IMR-90 (cell line): Measurements from ENCODE around the gene TBX4. TPM values are rescaled to one million over a fixed set of nuclear protein-coding genes. Genes with fewer than 3 reads are reported as not detected.

Source experiments
- ATAC-seq: fragments of 200-7000 bp; cut with Tn5 transposase; 2 replicates; pipeline ENCODE4 v1.9.1; 2020; ENCODE audit warnings: low read depth, mild to moderate bottlenecking, moderate library complexity
- BruUV-seq: library from RNA; stranded (reverse); fragments of 400-500 nt; replicated peaks from 2 replicates; lab custom pipeline; 2021; lab: Mats Ljungman, UMichigan
- CTCF ChIA-PET: fragments of 300-600 bp; formaldehyde crosslinking; extraction: SDS; loops from one replicate; lab custom pipeline; 2021; ENCODE audit warnings: antibody characterized with exemption; lab: Yijun Ruan, JAX
- POLR2A ChIA-PET: fragments of 300-600 bp; sonication (Branson Sonifier 250); formaldehyde crosslinking; loops from one replicate; lab custom pipeline; 2022; ENCODE audit warnings: antibody characterized with exemption; ENCODE audit not compliant: unreplicated experiment; lab: Charles Lee
- DNase-seq: peaks from one replicate; pipeline ENCODE4 v3.0.0; 2013
- H2AFZ ChIP-seq: replicated peaks from 2 replicates; pipeline ENCODE3; 2013; ENCODE audit warnings: low read length, mild to moderate bottlenecking; ENCODE audit not compliant: poor library complexity
- H2AK5ac ChIP-seq: 2 replicates; pipeline ENCODE4 v1.6.1; 2013; ENCODE audit warnings: low read depth, low read length, inconsistent platforms
- H2AK9ac ChIP-seq: replicated peaks from 2 replicates; pipeline ENCODE3; 2013; ENCODE audit warnings: mild to moderate bottlenecking, low read depth, low read length, moderate library complexity; ENCODE audit not compliant: poor library complexity
- H2BK120ac ChIP-seq: 2 replicates; pipeline ENCODE4 v1.6.1; 2013; ENCODE audit warnings: low read depth, low read length, inconsistent platforms
- H2BK15ac ChIP-seq: 3 replicates; pipeline ENCODE4 v1.6.1; 2013; ENCODE audit warnings: low read depth, low read length, inconsistent platforms
- H2BK20ac ChIP-seq: 2 replicates; pipeline ENCODE4 v1.6.1; 2013; ENCODE audit warnings: low read depth, mild to moderate bottlenecking, inconsistent platforms, low read length, moderate library complexity
- H2BK5ac ChIP-seq: 2 replicates; pipeline ENCODE4 v1.6.1; 2013; ENCODE audit warnings: mild to moderate bottlenecking, low read depth, low read length, inconsistent platforms; ENCODE audit not compliant: poor library complexity, severe bottlenecking
- H3K14ac ChIP-seq: replicated peaks from 2 replicates; pipeline ENCODE4 v1.6.1; 2013; ENCODE audit warnings: low read depth, low read length, inconsistent platforms
- H3K18ac ChIP-seq: 2 replicates; pipeline ENCODE4 v1.6.1; 2013; ENCODE audit warnings: low read depth, low read length, control low read depth
- H3K23ac ChIP-seq: 2 replicates; pipeline ENCODE4 v1.6.1; 2013; ENCODE audit warnings: low read depth, low read length, inconsistent platforms
- H3K27ac ChIP-seq: 2 replicates; pipeline ENCODE4 v1.5.1; 2013; ENCODE audit warnings: mild to moderate bottlenecking, control low read depth, low read length; ENCODE audit not compliant: insufficient read depth
- H3K27me3 ChIP-seq: 2 replicates; pipeline ENCODE4 v1.6.1; 2013; ENCODE audit warnings: low read length; ENCODE audit not compliant: control insufficient read depth, insufficient read depth
- H3K36me3 ChIP-seq: 2 replicates; pipeline ENCODE4 v1.6.1; 2013; ENCODE audit warnings: low read length, mixed read lengths; ENCODE audit not compliant: control insufficient read depth, insufficient read depth
- H3K4ac ChIP-seq: 2 replicates; pipeline ENCODE4 v1.6.1; 2013; ENCODE audit warnings: low read depth, low read length, inconsistent platforms
- H3K4me1 ChIP-seq: 2 replicates; pipeline ENCODE4 v1.6.1; 2013; ENCODE audit warnings: low read length, mixed read lengths; ENCODE audit not compliant: control insufficient read depth, insufficient read depth
- H3K4me2 ChIP-seq: 2 replicates; pipeline ENCODE4 v1.6.1; 2013; ENCODE audit warnings: low read depth, mild to moderate bottlenecking, control low read depth, low read length, moderate library complexity
- H3K4me3 ChIP-seq: 2 replicates; pipeline ENCODE4 v1.5.1; 2013; ENCODE audit warnings: low read depth, mild to moderate bottlenecking, control low read depth, low read length, moderate library complexity; ENCODE audit not compliant: insufficient read depth
- H3K56ac ChIP-seq: 2 replicates; pipeline ENCODE4 v1.6.1; 2013; ENCODE audit warnings: low read length, inconsistent platforms; ENCODE audit not compliant: insufficient read depth; ENCODE audit errors: extremely low read depth
- H3K79me1 ChIP-seq, 2 experiments: 2 replicates each; pipeline ENCODE4 v1.6.1; 2013; ENCODE audit warnings: low read length in 2 of 2, inconsistent platforms in 1 of 2, low read depth in 1 of 2
- H3K9ac ChIP-seq: 2 replicates; pipeline ENCODE4 v1.6.1; 2013; ENCODE audit warnings: low read depth, low read length, control low read depth
- H3K9me1 ChIP-seq: 2 replicates; pipeline ENCODE4 v1.6.1; 2013; ENCODE audit warnings: low read length, inconsistent platforms; ENCODE audit not compliant: insufficient read depth
- H3K9me3 ChIP-seq: 2 replicates; pipeline ENCODE4 v1.6.1; 2013; ENCODE audit warnings: low read length; ENCODE audit not compliant: control insufficient read depth, insufficient read depth
- H4K20me1 ChIP-seq: 2 replicates; pipeline ENCODE4 v1.6.1; 2013; ENCODE audit warnings: low read length, inconsistent platforms; ENCODE audit not compliant: insufficient read depth
- H4K5ac ChIP-seq: 2 replicates; pipeline ENCODE4 v1.6.1; 2013; ENCODE audit warnings: mild to moderate bottlenecking, low read depth, low read length, control low read depth
- H4K8ac ChIP-seq, 2 experiments: 2 replicates each; pipeline ENCODE4 v1.6.1; 2013; ENCODE audit warnings: low read depth in 2 of 2, low read length in 2 of 2, control low read depth in 1 of 2, inconsistent platforms in 1 of 2
- H4K91ac ChIP-seq: 2 replicates; pipeline ENCODE4 v1.6.1; 2013; ENCODE audit warnings: low read depth, low read length, inconsistent platforms; ENCODE audit not compliant: insufficient read depth
- MAFK ChIP-seq: IDR thresholded peaks from 2 replicates; pipeline ENCODE4 v1.6.1; 2012; ENCODE audit warnings: low read depth, low read length, improper control_type of control experiment
- MXI1 ChIP-seq: IDR thresholded peaks from 2 replicates; pipeline ENCODE4 v1.6.1; 2012; ENCODE audit warnings: low read depth, mild to moderate bottlenecking, low read length, moderate library complexity, borderline replicate concordance
- WGBS, 2 experiments: methylation state at CpG; one replicate each; pipeline versions ENCODE4 v1.1.5 to v1.1.7; 2013; ENCODE audit warnings: missing lambda C conversion rate in 2 of 2; ENCODE audit not compliant: insufficient read length in 1 of 2; ENCODE audit errors: extremely low coverage in 2 of 2; 5-methylcytosine and 5-hydroxymethylcytosine counted together
- dilution Hi-C: fragments of 300-500 bp; cut with HindIII; formaldehyde crosslinking; loops from one replicate; pipeline ENCODE4 v1.14.3; 2018; ENCODE audit warnings: low sequenced_read_pairs; ENCODE audit not compliant: unreplicated experiment
- in situ Hi-C: fragments of 300-500 bp; cut with MboI; formaldehyde crosslinking; loops from 3 replicates; pipeline ENCODE4 v1.14.3; 2019; ENCODE audit warnings: low sequenced_read_pairs, inconsistent platforms, mixed read lengths
- intact Hi-C: fragments of 100-400 bp; cut with micrococcal nuclease; formaldehyde crosslinking; loops from 2 replicates; pipeline ENCODE4 v1.10.0; 2022
- polyA plus RNA-seq, 3 experiments: library from polyadenylated mRNA; depleted of rRNA; stranded (reverse); fragments of >200 nt; gene quantifications; 2 replicates each; pipeline ENCODE4 v1.2.3, GENCODE V29; 2012; ENCODE audit warnings: low replicate concordance in 1 of 3
- total RNA-seq: library from RNA; depleted of rRNA; stranded (reverse); fragments of >200 nt; gene quantifications from 2 replicates; pipeline ENCODE4 v1.2.3, GENCODE V29; 2012

The TBX4 gene
- total and polyA plus RNA-seq, 2 of the 4 experiments (the other 2 are of a cell fraction) = 0.05 TPM; not detected in 1

- Histone ChIP-seq H3K4me1 (peaks cover 10% of the 10 kb centered on the region), H4K20me1 (no peaks in the 10 kb centered on the region), H4K5ac (no peak overlapping the region), H4K91ac (no peak overlapping the region), H2BK5ac (no peak overlapping the region), H3K27ac (no peak overlapping the region), H3K14ac (no peak overlapping the region), H3K23ac (no peak overlapping the region), H2BK15ac (no peak overlapping the region), H3K79me1 (no peaks in the 10 kb centered on the region), H3K56ac (no peak overlapping the region), H3K9me1 (peaks cover 14% of the 10 kb centered on the region), H2AK9ac (peak overlapping the region; percentile 70), H3K9me3 (no peaks in the 10 kb centered on the region), H2AFZ (peak overlapping the region; percentile 14), H3K36me3 (no peaks in the 10 kb centered on the region), H3K18ac (no peak overlapping the region), H2BK20ac (no peak overlapping the region), H3K4me3 (no peak overlapping the region), H3K9ac (no peak overlapping the region), H3K27me3 (peaks cover 3% of the 10 kb centered on the region), H3K4ac (no peak overlapping the region), H2AK5ac (no peak overlapping the region), H3K4me2 (no peak overlapping the region), H2BK120ac (no peak overlapping the region), H4K8ac (no peak overlapping the region)
- 0 out of 2 replicates have a peak, but pooled peaks have one; percentile 31 for TF ChIP-seq MAFK
- TF ChIP-seq MXI1 = no peak
- ChIA-PET CTCF (no interaction called here), POLR2A (no interaction called here)
- ATAC-seq (no peak), DNase-seq (peak; percentile 24)
- intact Hi-C loops = no loop called here
- 92% methylated on average over 6 of the region's 9 CpGs; no CpG with 5 or more reads in 1 of the 2 experiments for WGBS, 2 experiments
- no TSS peak for BruUV-seq
- in situ Hi-C loops = no loop called here
- dilution Hi-C loops = no loop called here
Observed at GRCh38 chr17:61478026-61478789, 26.0 kb downstream of the TBX4 start.
